SU-DHL-6 (cell line): ENCODE data around the gene SCRN1.

ENCODE experiments used
- H2AFZ ChIP-seq: fragments of 200-600 bp; sonication (generic); 2 replicates; pipeline ENCODE4 v1.6.1; 2014; ENCODE audit warnings: low read depth, mild to moderate bottlenecking, moderate library complexity, mixed read lengths, antibody characterized with exemption, low read length; ENCODE audit not compliant: severe bottlenecking
- H3F3A ChIP-seq: fragments of 200-600 bp; shearing (Covaris generic); 2 replicates; pipeline ENCODE4 v1.6.0; 2016; ENCODE audit warnings: antibody characterized with exemption, mild to moderate bottlenecking; ENCODE audit not compliant: insufficient read depth
- H3K27ac ChIP-seq: fragments of 200-600 bp; sonication (generic); 2 replicates; pipeline ENCODE4 v1.5.1; 2016; ENCODE audit warnings: low read depth, mild to moderate bottlenecking, low read length, moderate library complexity, mixed read lengths
- H3K27me3 ChIP-seq: fragments of 200-600 bp; sonication (generic), shearing (Covaris generic); 2 replicates; pipeline ENCODE4 v1.6.0; 2014; ENCODE audit warnings: mild to moderate bottlenecking, low read length
- H3K36me3 ChIP-seq: fragments of 200-600 bp; sonication (generic); 2 replicates; pipeline ENCODE4 v1.6.1; 2014; ENCODE audit warnings: mild to moderate bottlenecking, low read length, mixed read lengths
- H3K4me2 ChIP-seq: fragments of 300-600, 200-600 bp; shearing (Covaris generic), sonication (generic); 2 replicates; pipeline ENCODE4 v1.6.0; 2014; ENCODE audit warnings: low read length, low read depth, mild to moderate bottlenecking; ENCODE audit not compliant: poor library complexity, severe bottlenecking
- H3K4me3 ChIP-seq: fragments of 200-600 bp; sonication (generic); 2 replicates; pipeline ENCODE4 v1.5.1; 2014; ENCODE audit warnings: antibody characterized with exemption, low read length, mild to moderate bottlenecking, mixed read lengths; ENCODE audit not compliant: insufficient read depth, poor library complexity, severe bottlenecking
- H3K79me2 ChIP-seq: fragments of 200-600 bp; sonication (generic); 2 replicates; pipeline ENCODE4 v1.6.1; 2014; ENCODE audit warnings: mild to moderate bottlenecking, low read length, moderate library complexity; ENCODE audit not compliant: insufficient read depth
- H3K9ac ChIP-seq: fragments of 200-600 bp; sonication (generic); 2 replicates; pipeline ENCODE4 v1.7.0; 2014; ENCODE audit warnings: mild to moderate bottlenecking, low read length
- H3K9me2 ChIP-seq: fragments of 200-600 bp; sonication (generic); replicated peaks from 2 replicates; pipeline ENCODE4 v1.6.1; 2014; ENCODE audit warnings: low read length; ENCODE audit not compliant: insufficient read depth
- H3K9me3 ChIP-seq: fragments of 200-600 bp; sonication (generic); 2 replicates; pipeline ENCODE4 v1.6.1; 2014; ENCODE audit warnings: low read length, mixed read lengths; ENCODE audit not compliant: insufficient read depth
- H4K20me1 ChIP-seq: fragments of 200-600 bp; sonication (generic); 2 replicates; pipeline ENCODE4 v1.6.1; 2014; ENCODE audit warnings: low read depth, mild to moderate bottlenecking, antibody characterized with exemption, low read length, moderate library complexity, mixed read lengths
- EZH2phosphoT487 ChIP-seq: fragments of 200-600 bp; sonication (generic), shearing (Covaris generic); conservative IDR thresholded peaks from 2 replicates; pipeline ENCODE4 v1.6.1; 2018; ENCODE audit warnings: mild to moderate bottlenecking, antibody characterized with exemption, low read length, moderate library complexity, mixed read lengths
- TF ChIP-seq, protein P1 (sequence below): fragments of 200-600 bp; sonication (generic); IDR thresholded peaks from one replicate; pipeline ENCODE4 v1.5.1; 2017; ENCODE audit warnings: antibody characterized with exemption, mild to moderate bottlenecking, low read length, moderate library complexity; ENCODE audit not compliant: insufficient read depth, poor library complexity, severe bottlenecking

The SCRN1 gene

DNA sequence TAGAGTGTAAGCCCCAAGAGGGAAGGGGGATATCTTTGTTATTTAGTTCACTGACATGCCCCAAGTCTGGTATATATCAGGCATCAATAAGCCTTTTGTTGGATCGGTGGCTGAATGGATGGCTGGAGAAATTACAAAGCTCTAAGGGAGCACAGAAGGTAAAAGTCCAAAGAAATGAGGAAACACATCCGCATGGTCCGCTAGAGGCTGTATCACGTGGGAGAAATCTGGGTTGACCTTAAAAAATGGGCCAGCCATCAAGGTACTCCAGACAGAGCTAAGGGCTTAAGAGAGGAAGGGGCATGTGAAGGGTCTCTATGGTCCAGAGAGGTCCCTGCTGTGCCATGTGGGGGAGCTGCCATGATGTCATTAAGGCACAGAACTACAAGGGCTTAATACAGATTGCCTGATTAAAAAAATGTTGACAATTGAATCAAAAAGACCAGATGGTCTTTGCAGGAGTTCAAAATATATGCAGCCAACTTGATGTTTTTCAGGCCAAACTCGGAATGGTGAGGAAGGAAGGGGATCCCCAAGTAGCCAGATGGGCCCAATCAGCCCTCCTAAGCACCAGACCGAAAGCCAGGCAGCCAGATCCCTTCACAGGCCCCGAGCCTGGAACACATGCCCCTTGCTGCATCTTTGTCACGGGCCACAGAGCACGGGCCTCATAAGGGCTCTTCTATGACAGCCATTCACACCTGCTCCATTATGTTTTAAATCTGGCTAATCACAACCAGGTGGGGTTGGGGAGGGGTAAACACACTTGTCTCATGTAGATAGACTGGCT lies 31.9 kb downstream of the SCRN1 start:
- no peaks in the 10 kb centered on the region for H3K9me3 ChIP-seq
- no peaks in the 10 kb centered on the region for H4K20me1 ChIP-seq
- no peak overlapping the region for H3K27ac ChIP-seq
- H3K4me3 ChIP-seq, result no peak overlapping the region
- TF ChIP-seq, protein P1, sequence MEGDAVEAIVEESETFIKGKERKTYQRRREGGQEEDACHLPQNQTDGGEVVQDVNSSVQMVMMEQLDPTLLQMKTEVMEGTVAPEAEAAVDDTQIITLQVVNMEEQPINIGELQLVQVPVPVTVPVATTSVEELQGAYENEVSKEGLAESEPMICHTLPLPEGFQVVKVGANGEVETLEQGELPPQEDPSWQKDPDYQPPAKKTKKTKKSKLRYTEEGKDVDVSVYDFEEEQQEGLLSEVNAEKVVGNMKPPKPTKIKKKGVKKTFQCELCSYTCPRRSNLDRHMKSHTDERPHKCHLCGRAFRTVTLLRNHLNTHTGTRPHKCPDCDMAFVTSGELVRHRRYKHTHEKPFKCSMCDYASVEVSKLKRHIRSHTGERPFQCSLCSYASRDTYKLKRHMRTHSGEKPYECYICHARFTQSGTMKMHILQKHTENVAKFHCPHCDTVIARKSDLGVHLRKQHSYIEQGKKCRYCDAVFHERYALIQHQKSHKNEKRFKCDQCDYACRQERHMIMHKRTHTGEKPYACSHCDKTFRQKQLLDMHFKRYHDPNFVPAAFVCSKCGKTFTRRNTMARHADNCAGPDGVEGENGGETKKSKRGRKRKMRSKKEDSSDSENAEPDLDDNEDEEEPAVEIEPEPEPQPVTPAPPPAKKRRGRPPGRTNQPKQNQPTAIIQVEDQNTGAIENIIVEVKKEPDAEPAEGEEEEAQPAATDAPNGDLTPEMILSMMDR, result no peak
- TF ChIP-seq EZH2phosphoT487, result no peak
- H3K27me3 ChIP-seq, result no peaks in the 10 kb centered on the region
- no peak overlapping the region for H3K4me2 ChIP-seq
- H3K79me2 ChIP-seq, result no peaks in the 10 kb centered on the region
- H2AFZ ChIP-seq, result no peak overlapping the region
- H3K36me3 ChIP-seq, result no peaks in the 10 kb centered on the region
- H3K9ac ChIP-seq, result no peak overlapping the region
- H3F3A ChIP-seq, result no peaks in the 10 kb centered on the region
- H3K9me2 ChIP-seq, result no peaks in the 10 kb centered on the region

GRCh38 chr7:29956487-29956836 lies 33.1 kb downstream of the SCRN1 start:
- no peak overlapping the region for H3K27ac ChIP-seq
- no peak overlapping the region for H2AFZ ChIP-seq
- H3K36me3 ChIP-seq, result no peaks in the 10 kb centered on the region

GRCh38 chr7:29955799-29956486 lies 33.7 kb downstream of the SCRN1 start:
- Histone ChIP-seq H3K4me2 (no peak overlapping the region), H3K9ac (no peak overlapping the region), H3K27me3 (no peaks in the 10 kb centered on the region), H3F3A (no peaks in the 10 kb centered on the region), H4K20me1 (no peaks in the 10 kb centered on the region), H3K27ac (no peak overlapping the region), H3K9me3 (peaks cover 5% of the 10 kb centered on the region; the same call in 1 of the 2 replicates), H2AFZ (no peak overlapping the region), H3K9me2 (no peaks in the 10 kb centered on the region), H3K36me3 (no peaks in the 10 kb centered on the region), H3K79me2 (no peaks in the 10 kb centered on the region), H3K4me3 (no peak overlapping the region)
- no peak for TF ChIP-seq EZH2phosphoT487
- TF ChIP-seq, protein P1, result no peak

More at GRCh38 chr7:29956487-29956836, 33.1 kb downstream of the SCRN1 start:
- H3K79me2 ChIP-seq, result no peaks in the 10 kb centered on the region
- H4K20me1 ChIP-seq, result no peaks in the 10 kb centered on the region
- TF ChIP-seq EZH2phosphoT487, result no peak
- TF ChIP-seq, protein P1, result no peak
- no peak overlapping the region for H3K4me3 ChIP-seq
- no peaks in the 10 kb centered on the region for H3F3A ChIP-seq
- H3K27me3 ChIP-seq, result no peaks in the 10 kb centered on the region
- H3K9me3 ChIP-seq, result no peaks in the 10 kb centered on the region; the same call in 1 of the 2 replicates
- H3K9ac ChIP-seq, result no peak overlapping the region
- no peak overlapping the region for H3K4me2 ChIP-seq
- no peaks in the 10 kb centered on the region for H3K9me2 ChIP-seq
